ENCODE measurements around the gene UGT3A1. TPM values are rescaled to one million over a fixed set of nuclear protein-coding genes. Genes with fewer than 3 reads are reported as not detected.
A peak's percentile ranks its signal among the peaks of the same experiment; 100 is the strongest.

The UGT3A1 gene
- total and polyA plus RNA-seq, 2 experiments from 2014 or later, result 1.6 to 3.1 TPM

DNA sequence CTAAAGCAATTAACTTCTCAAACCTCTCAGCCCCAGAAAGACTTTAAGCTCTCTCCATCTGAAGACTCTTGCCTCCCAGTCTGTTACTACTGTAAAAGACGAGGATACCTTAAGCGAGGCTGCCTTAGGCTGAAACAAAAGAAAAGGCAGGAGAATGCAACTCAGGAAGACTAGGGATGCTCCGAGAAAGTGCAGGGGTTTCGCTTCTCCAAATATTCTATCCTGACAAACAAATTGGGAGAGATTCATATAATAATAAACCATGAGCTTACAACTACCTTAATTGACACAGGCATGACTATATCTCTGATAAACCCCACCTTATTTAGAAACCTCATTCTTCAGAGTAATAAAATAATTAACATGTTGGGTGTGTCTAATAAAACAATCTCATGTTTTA is 4.9 kb upstream of the UGT3A1 start:
- no peak overlapping the region for H3K27ac Mint-ChIP-seq
- no peak overlapping the region for H3K4me3 Mint-ChIP-seq
- no peak overlapping the region for H3K27ac ChIP-seq (ENCODE audit: low read depth)
- H3K4me1 ChIP-seq (ENCODE audit: insufficient read depth), result 0 out of 2 replicates have a peak, but pooled peaks cover 4% of the 10 kb centered on the region
- H3K36me3 ChIP-seq (ENCODE audit: insufficient read depth), result no peaks in the 10 kb centered on the region
- H3K27me3 Mint-ChIP-seq (ENCODE audit: insufficient read depth, low read depth, poor library complexity), result peaks cover 3% of the 10 kb centered on the region
- H3K27me3 ChIP-seq (ENCODE audit: insufficient read depth), result no peaks in the 10 kb centered on the region
- H3K79me2 ChIP-seq (replicated peaks; ENCODE audit: insufficient read depth), result no peaks in the 10 kb centered on the region
- TF ChIP-seq JUNB (IDR thresholded peaks at IDR 0.05; ENCODE audit: unreplicated experiment), result no peak
- no peaks in the 10 kb centered on the region for H4K20me1 ChIP-seq (replicated peaks; ENCODE audit: insufficient read depth)
- ATAC-seq (no peak), DNase-seq (ENCODE audit: low spot score) (no peak)
- peaks cover 5% of the 10 kb centered on the region for H3K4me1 Mint-ChIP-seq
- no peaks in the 10 kb centered on the region for H3K9me3 Mint-ChIP-seq
- peaks cover 9% of the 10 kb centered on the region; the same call in 1 of the 2 replicates for H3K9me2 ChIP-seq (ENCODE audit: insufficient read depth)
- H3K4me2 ChIP-seq, result no peak overlapping the region
- H3F3A ChIP-seq (replicated peaks; ENCODE audit: low read depth), result no peaks in the 10 kb centered on the region
- H2AFZ ChIP-seq, result no peak overlapping the region
- no peak overlapping the region for H3K4me3 ChIP-seq
- no peaks in the 10 kb centered on the region for H3K36me3 Mint-ChIP-seq (ENCODE audit: low read depth)

DNA sequence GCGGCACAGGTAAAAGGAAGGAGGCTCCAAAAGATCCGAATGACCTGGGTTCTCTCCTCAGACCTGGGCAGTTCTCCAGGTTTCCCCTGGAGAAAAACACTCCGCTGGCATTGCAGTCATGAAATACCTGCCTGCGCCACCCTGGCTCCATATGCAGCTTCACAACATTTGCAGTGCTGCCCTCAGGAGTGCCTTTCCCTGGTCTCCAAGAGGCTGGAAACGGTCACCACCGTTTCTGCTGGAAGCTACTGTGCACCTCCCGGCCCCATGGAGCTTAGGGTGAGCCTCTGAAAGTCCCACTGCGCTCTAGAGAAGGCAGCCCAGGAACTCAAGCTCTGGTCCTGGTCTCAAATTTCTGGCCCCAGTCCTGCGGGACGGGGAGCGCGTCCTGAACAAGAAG is 670 bp downstream of the UGT3A1 start:
- peak overlapping the region; percentile 63 for H3K4me3 ChIP-seq
- peaks cover 7% of the 10 kb centered on the region; the same call in 1 of the 2 replicates for H3K4me1 ChIP-seq (ENCODE audit: insufficient read depth)
- H3F3A ChIP-seq (replicated peaks; ENCODE audit: low read depth), result no peaks in the 10 kb centered on the region
- H3K79me2 ChIP-seq (replicated peaks; ENCODE audit: insufficient read depth), result no peaks in the 10 kb centered on the region
- H3K9me2 ChIP-seq (ENCODE audit: insufficient read depth), result peaks cover 6% of the 10 kb centered on the region; the same call in 1 of the 2 replicates
- Mint-ChIP-seq H3K9me3 (no peaks in the 10 kb centered on the region), H3K27me3 (ENCODE audit: insufficient read depth, low read depth, poor library complexity) (peaks cover 12% of the 10 kb centered on the region), H3K4me3 (peak overlapping the region; percentile 87), H3K36me3 (ENCODE audit: low read depth) (no peaks in the 10 kb centered on the region), H3K4me1 (peaks cover 9% of the 10 kb centered on the region), H3K27ac (no peak overlapping the region)
- DNase-seq (ENCODE audit: low spot score) (peak; percentile 41), ATAC-seq (peak; percentile 53)
- peaks cover 26% of the 10 kb centered on the region for H3K27me3 ChIP-seq (ENCODE audit: insufficient read depth)
- H3K36me3 ChIP-seq (ENCODE audit: insufficient read depth), result no peaks in the 10 kb centered on the region
- H2AFZ ChIP-seq, result peak overlapping the region; percentile 94
- no peaks in the 10 kb centered on the region for H4K20me1 ChIP-seq (replicated peaks; ENCODE audit: insufficient read depth)
- H3K4me2 ChIP-seq, result peak overlapping the region; percentile 82
- TF ChIP-seq, protein P1, sequence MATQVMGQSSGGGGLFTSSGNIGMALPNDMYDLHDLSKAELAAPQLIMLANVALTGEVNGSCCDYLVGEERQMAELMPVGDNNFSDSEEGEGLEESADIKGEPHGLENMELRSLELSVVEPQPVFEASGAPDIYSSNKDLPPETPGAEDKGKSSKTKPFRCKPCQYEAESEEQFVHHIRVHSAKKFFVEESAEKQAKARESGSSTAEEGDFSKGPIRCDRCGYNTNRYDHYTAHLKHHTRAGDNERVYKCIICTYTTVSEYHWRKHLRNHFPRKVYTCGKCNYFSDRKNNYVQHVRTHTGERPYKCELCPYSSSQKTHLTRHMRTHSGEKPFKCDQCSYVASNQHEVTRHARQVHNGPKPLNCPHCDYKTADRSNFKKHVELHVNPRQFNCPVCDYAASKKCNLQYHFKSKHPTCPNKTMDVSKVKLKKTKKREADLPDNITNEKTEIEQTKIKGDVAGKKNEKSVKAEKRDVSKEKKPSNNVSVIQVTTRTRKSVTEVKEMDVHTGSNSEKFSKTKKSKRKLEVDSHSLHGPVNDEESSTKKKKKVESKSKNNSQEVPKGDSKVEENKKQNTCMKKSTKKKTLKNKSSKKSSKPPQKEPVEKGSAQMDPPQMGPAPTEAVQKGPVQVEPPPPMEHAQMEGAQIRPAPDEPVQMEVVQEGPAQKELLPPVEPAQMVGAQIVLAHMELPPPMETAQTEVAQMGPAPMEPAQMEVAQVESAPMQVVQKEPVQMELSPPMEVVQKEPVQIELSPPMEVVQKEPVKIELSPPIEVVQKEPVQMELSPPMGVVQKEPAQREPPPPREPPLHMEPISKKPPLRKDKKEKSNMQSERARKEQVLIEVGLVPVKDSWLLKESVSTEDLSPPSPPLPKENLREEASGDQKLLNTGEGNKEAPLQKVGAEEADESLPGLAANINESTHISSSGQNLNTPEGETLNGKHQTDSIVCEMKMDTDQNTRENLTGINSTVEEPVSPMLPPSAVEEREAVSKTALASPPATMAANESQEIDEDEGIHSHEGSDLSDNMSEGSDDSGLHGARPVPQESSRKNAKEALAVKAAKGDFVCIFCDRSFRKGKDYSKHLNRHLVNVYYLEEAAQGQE (IDR thresholded peaks at IDR 0.05; ENCODE audit: unreplicated experiment), result no peak
- TF ChIP-seq, protein P2, sequence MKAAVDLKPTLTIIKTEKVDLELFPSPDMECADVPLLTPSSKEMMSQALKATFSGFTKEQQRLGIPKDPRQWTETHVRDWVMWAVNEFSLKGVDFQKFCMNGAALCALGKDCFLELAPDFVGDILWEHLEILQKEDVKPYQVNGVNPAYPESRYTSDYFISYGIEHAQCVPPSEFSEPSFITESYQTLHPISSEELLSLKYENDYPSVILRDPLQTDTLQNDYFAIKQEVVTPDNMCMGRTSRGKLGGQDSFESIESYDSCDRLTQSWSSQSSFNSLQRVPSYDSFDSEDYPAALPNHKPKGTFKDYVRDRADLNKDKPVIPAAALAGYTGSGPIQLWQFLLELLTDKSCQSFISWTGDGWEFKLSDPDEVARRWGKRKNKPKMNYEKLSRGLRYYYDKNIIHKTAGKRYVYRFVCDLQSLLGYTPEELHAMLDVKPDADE (IDR thresholded peaks at IDR 0.05), result no peak
- TF ChIP-seq, protein P3, sequence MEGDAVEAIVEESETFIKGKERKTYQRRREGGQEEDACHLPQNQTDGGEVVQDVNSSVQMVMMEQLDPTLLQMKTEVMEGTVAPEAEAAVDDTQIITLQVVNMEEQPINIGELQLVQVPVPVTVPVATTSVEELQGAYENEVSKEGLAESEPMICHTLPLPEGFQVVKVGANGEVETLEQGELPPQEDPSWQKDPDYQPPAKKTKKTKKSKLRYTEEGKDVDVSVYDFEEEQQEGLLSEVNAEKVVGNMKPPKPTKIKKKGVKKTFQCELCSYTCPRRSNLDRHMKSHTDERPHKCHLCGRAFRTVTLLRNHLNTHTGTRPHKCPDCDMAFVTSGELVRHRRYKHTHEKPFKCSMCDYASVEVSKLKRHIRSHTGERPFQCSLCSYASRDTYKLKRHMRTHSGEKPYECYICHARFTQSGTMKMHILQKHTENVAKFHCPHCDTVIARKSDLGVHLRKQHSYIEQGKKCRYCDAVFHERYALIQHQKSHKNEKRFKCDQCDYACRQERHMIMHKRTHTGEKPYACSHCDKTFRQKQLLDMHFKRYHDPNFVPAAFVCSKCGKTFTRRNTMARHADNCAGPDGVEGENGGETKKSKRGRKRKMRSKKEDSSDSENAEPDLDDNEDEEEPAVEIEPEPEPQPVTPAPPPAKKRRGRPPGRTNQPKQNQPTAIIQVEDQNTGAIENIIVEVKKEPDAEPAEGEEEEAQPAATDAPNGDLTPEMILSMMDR (conservative IDR thresholded peaks at IDR 0.05; ENCODE audit: low read depth in 2 of 2), result no peak
- TF ChIP-seq EZH2phosphoT487 (IDR thresholded peaks at IDR 0.05; ENCODE audit: unreplicated experiment) (no peak), EZH2 (IDR thresholded peaks at IDR 0.05; ENCODE audit: low read depth, unreplicated experiment) (no peak), ZNF114 (CRISPR knock-in tag; IDR thresholded peaks at IDR 0.05) (no peak), CREB1 (CRISPR knock-in tag; IDR thresholded peaks at IDR 0.05; ENCODE audit: low read depth) (no peak), NANOG (IDR thresholded peaks at IDR 0.05; ENCODE audit: borderline replicate concordance) (no peak)
- no peak overlapping the region for H3K27ac ChIP-seq (ENCODE audit: low read depth)

Measured in GM23338 (cell line).